GM15510 (cell line): ENCODE results near the gene TLX3.

ENCODE experiments used
- POLR2A ChIP-seq: IDR thresholded peaks from 3 replicates; pipeline ENCODE4 v1.6.1; 2011; ENCODE audit warnings: borderline replicate concordance; ENCODE audit not compliant: insufficient read length; ENCODE audit errors: extremely low read depth

Gene TLX3

GRCh38 chr5:171337210-171337569 lies 28.1 kb downstream of the TLX3 start:
- TF ChIP-seq POLR2A: no peak

GRCh38 chr5:171340042-171340441 lies 31.0 kb downstream of the TLX3 start:
- no peak for TF ChIP-seq POLR2A

GRCh38 chr5:171340491-171340890 lies 31.4 kb downstream of the TLX3 start:
- no peak for TF ChIP-seq POLR2A

- TF ChIP-seq POLR2A: no peak
Observed at GRCh38 chr5:171342362-171343111, 33.5 kb downstream of the TLX3 start.

- no peak for TF ChIP-seq POLR2A
Observed at GRCh38 chr5:171344936-171345608, 36.0 kb downstream of the TLX3 start.

- TF ChIP-seq POLR2A: no peak
Observed at GRCh38 chr5:171351536-171352073, 42.6 kb downstream of the TLX3 start.

- no peak for TF ChIP-seq POLR2A
Observed at GRCh38 chr5:171355302-171355724, 46.3 kb downstream of the TLX3 start.

GRCh38 chr5:171357843-171358242 lies 48.8 kb downstream of the TLX3 start:
- TF ChIP-seq POLR2A: no peak
